Lung (tissue), 12 donors: Measurements from ENCODE around the gene ABHD5. TPM values are rescaled to one million over a fixed set of nuclear protein-coding genes. Genes with fewer than 3 reads are reported as not detected.

ENCODE experiments used
- ATAC-seq: fragments of 200-7000 bp; cut with Tn5 transposase; one replicate; pipeline ENCODE4 v1.9.1; 2020; ENCODE audit warnings: moderate number of reproducible peaks; ENCODE audit not compliant: insufficient read depth, low FRiP score
- DNase-seq, 3 donors: peaks; one replicate each; pipeline ENCODE4 v3.0.0-alpha.2; 2013 to 2017
- H3K27ac ChIP-seq, 2 donors: one replicate each; pipeline ENCODE4 v1.5.1; 2013; ENCODE audit warnings: mild to moderate bottlenecking in 2 of 2, moderate library complexity in 2 of 2, control low read depth in 1 of 2, inconsistent platforms in 1 of 2, low read depth in 1 of 2, low read length in 1 of 2
- H3K27me3 ChIP-seq, 3 donors: one replicate each; pipeline ENCODE4 v1.5.1; 2013; ENCODE audit warnings: low read length in 2 of 3; ENCODE audit not compliant: control insufficient read depth in 3 of 3, insufficient read depth in 3 of 3
- H3K36me3 ChIP-seq, 4 donors: one replicate each; pipeline ENCODE4 v1.5.1; 2013; ENCODE audit warnings: low read length in 4 of 4, mild to moderate bottlenecking in 1 of 4, moderate library complexity in 1 of 4; ENCODE audit not compliant: control insufficient read depth in 4 of 4, insufficient read depth in 4 of 4
- H3K4me1 ChIP-seq, 5 donors: one replicate each; pipeline ENCODE4 v1.5.1; 2013; ENCODE audit warnings: low read length in 5 of 5, mild to moderate bottlenecking in 2 of 5, moderate library complexity in 1 of 5; ENCODE audit not compliant: control insufficient read depth in 5 of 5, insufficient read depth in 5 of 5
- H3K4me3 ChIP-seq: one replicate; pipeline ENCODE4 v1.5.1; 2013; ENCODE audit warnings: mild to moderate bottlenecking, control low read depth, moderate library complexity
- H3K9ac ChIP-seq, 2 donors: one replicate each; pipeline ENCODE4 v1.5.1; 2013; ENCODE audit warnings: low read length in 2 of 2, control low read depth in 1 of 2; ENCODE audit not compliant: insufficient read depth in 1 of 2
- H3K9me3 ChIP-seq, 4 donors: one replicate each; pipeline ENCODE4 v1.5.1; 2013; ENCODE audit warnings: low read length in 3 of 4, mild to moderate bottlenecking in 1 of 4, moderate library complexity in 1 of 4; ENCODE audit not compliant: control insufficient read depth in 4 of 4, insufficient read depth in 3 of 4
- WGBS, 2 donors: extraction: QIAGEN DNeasy Blood & Tissue Kit; methylation state at CpG; one replicate each; pipeline ENCODE4 v1.1.7; 2013; 5-methylcytosine and 5-hydroxymethylcytosine counted together
- polyA plus RNA-seq, 2 donors: library from polyadenylated mRNA; stranded (reverse); fragments of 200-250 nt; gene quantifications; one replicate each; pipeline ENCODE4 v1.2.1, GENCODE V29; 2013
- total RNA-seq, 2 donors: library from RNA; depleted of rRNA in 1 of 2; stranded (reverse); fragments of >200 nt in 1 of 2; gene quantifications; one replicate each; pipeline ENCODE4 v1.2.1, GENCODE V29; 2014 to 2021
- TF ChIP-seq, protein P1 (sequence below): IDR thresholded peaks from 2 replicates; pipeline ENCODE4 v1.5.1; 2012; ENCODE audit warnings: mild to moderate bottlenecking; ENCODE audit errors: control extremely low read depth, extremely low read depth
- donor health status: control.
- donor health status: control.
- donor health status: Bipolar disorder and iron deficiency.
- donor health status: healthy.
- donor health status: DM: yes; HTN: yes; CAD: no.

ABHD5 gene
- total and polyA plus RNA-seq, 4 donors: 18.3 to 31.4 (median 30.9) TPM

DNA sequence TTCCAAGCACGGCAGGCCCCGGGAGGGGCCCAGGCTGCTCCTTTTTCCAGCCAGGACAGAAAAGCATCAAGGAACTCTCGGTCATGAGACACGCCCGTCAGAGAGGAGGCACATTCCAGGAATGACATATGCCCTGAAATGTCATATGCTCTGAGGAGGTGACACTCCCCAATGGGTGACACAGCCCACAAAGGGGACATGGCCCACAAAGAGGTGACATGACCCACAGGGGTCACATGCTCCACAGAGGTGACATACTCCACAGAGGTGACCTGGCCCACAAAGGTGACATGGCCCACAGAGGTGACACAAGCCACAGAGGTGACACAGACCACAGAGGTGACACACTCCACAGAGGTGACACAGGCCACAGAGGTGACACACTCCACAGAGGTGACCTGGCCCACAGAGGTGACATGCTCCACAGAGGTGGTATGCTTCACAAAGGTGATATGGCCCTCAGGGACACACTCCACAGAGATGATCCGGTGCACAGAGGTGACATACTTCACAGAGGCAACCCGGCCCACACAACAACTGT lies 79.2 kb downstream of the ABHD5 start:
- whole genome bisulfite sequencing, 2 donors: 41 to 47% methylated on average over 7 of the region's 7 CpGs
- H3K9ac ChIP-seq: no peak overlapping the region

DNA sequence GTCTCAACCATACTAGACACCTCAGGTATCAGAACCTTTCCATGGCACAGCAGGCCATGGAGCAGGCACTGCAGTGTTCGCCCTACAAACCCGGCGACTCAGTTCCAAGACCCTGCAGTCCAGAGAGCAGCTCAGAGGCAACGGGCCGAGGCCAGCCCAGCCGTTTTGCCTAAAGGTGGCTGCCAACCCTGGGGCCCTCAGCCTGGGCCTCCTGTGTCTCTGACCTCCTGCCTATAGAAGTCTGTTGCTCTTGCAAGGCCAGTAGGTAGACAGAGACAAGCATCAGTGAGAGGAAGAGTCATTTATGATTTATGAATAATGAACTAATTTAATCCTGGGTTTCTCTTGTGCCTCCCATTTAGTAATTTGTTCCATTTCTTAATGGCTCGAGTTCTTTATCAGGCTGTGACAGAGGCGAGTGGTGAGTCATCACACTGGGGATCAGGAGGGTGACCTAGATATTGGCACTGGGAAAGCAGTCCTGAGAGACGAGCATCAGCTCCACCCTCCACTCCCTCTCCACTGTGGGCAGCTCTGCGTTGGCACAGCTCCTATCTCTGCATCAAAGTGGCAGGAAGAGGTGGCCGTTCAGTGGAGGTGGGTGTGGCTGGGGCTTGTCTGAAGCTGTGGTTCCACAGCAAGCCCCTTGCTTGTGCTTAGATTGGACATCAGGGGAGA lies 79.8 kb downstream of the ABHD5 start:
- Histone ChIP-seq H3K9ac (no peak overlapping the region), H3K36me3 (no peaks in the 10 kb centered on the region), H3K4me1 (peaks cover 3 to 35% (median 14%) of the 10 kb centered on the region in 5 donors), H3K4me3 (no peak overlapping the region), H3K9me3 (peaks cover 0 to 2% (median 0%) of the 10 kb centered on the region in 4 donors), H3K27me3 (no peaks in the 10 kb centered on the region), H3K27ac (peak overlapping the region; percentile 80 to 89)
- TF ChIP-seq, protein P1, sequence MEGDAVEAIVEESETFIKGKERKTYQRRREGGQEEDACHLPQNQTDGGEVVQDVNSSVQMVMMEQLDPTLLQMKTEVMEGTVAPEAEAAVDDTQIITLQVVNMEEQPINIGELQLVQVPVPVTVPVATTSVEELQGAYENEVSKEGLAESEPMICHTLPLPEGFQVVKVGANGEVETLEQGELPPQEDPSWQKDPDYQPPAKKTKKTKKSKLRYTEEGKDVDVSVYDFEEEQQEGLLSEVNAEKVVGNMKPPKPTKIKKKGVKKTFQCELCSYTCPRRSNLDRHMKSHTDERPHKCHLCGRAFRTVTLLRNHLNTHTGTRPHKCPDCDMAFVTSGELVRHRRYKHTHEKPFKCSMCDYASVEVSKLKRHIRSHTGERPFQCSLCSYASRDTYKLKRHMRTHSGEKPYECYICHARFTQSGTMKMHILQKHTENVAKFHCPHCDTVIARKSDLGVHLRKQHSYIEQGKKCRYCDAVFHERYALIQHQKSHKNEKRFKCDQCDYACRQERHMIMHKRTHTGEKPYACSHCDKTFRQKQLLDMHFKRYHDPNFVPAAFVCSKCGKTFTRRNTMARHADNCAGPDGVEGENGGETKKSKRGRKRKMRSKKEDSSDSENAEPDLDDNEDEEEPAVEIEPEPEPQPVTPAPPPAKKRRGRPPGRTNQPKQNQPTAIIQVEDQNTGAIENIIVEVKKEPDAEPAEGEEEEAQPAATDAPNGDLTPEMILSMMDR: no peak
- 42 to 43% methylated on average over 11 of the region's 11 CpGs for WGBS, 2 donors
- DNase-seq (peak in 1 of 3 donors; percentile 13), ATAC-seq (peak; percentile 64)

More for the DNA sequence above, 79.2 kb downstream of the ABHD5 start:
- H3K4me3 ChIP-seq: no peak overlapping the region
- H3K27me3 ChIP-seq: no peaks in the 10 kb centered on the region
- H3K27ac ChIP-seq: peak overlapping the region; percentile 80 to 89
- H3K4me1 ChIP-seq: peaks cover 3 to 37% (median 14%) of the 10 kb centered on the region in 5 donors
- H3K9me3 ChIP-seq: peaks cover 0 to 2% (median 0%) of the 10 kb centered on the region in 4 donors
- TF ChIP-seq, protein P1: no peak
- DNase-seq: no peak
- no peak for ATAC-seq
- H3K36me3 ChIP-seq: no peaks in the 10 kb centered on the region

DNA sequence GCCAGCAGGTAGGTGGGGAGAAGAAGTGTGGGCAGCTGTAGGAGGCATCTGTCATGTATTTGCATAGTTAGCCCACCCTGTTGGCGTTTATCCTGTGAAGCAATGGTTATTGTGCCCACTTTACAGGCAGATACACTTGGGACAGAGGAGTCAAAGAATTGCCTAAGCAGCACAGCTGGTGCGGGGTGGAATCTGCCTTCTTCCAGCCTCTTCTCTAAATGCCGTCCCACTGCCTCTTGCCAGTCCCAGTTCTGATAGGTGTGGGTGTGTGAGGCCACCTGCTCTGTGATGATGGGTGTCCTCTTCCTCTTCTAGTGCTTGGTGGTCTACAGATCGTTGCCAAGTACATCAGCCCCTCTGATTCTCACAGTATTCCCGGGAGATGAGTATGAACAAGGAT lies 80.9 kb downstream of the ABHD5 start:
- H3K4me3 ChIP-seq: no peak overlapping the region
- DNase-seq (no peak), ATAC-seq (no peak)
- 77 to 78% methylated on average over 5 of the region's 5 CpGs for WGBS, 2 donors
- H3K9me3 ChIP-seq: no peaks in the 10 kb centered on the region
- H3K9ac ChIP-seq: no peak overlapping the region
- H3K27ac ChIP-seq: peak overlapping the region; percentile 26 to 56
- peaks cover 3 to 33% (median 14%) of the 10 kb centered on the region in 5 donors for H3K4me1 ChIP-seq
- no peaks in the 10 kb centered on the region for H3K27me3 ChIP-seq
- TF ChIP-seq, protein P1: no peak
- no peaks in the 10 kb centered on the region for H3K36me3 ChIP-seq
